ENCODE data around the gene SULT1C2.

- TF ChIP-seq CTCF (IDR thresholded peaks at IDR 0.05) (no peak), POLR2A (IDR thresholded peaks at IDR 0.05) (no peak)
These were observed 26.7 kb upstream of the SULT1C2 start for GRCh38 chr2:108262036-108262435.
